PFSK-1 (cell line): ENCODE data around the gene SMDT1.

Source experiments
- FOXP2 ChIP-seq: optimal IDR thresholded peaks from 2 replicates; pipeline ENCODE3; 2011; ENCODE audit warnings: borderline replicate concordance, control low read depth, inconsistent platforms; ENCODE audit not compliant: insufficient read depth; ENCODE audit errors: extremely low read length, extremely low read depth
- POLR2AphosphoS5 ChIP-seq: IDR thresholded peaks from 2 replicates; pipeline ENCODE4 v1.6.1; 2012; ENCODE audit warnings: low read depth, mild to moderate bottlenecking, control low read depth, low read length, moderate library complexity
- SIN3A ChIP-seq: IDR thresholded peaks from 2 replicates; pipeline ENCODE4 v1.6.1; 2012; ENCODE audit warnings: mild to moderate bottlenecking, low read length, moderate library complexity, borderline replicate concordance; ENCODE audit not compliant: insufficient read depth
- TAF1 ChIP-seq: IDR thresholded peaks from 2 replicates; pipeline ENCODE4 v1.6.1; 2012; ENCODE audit warnings: low read length, control low read depth, borderline replicate concordance; ENCODE audit not compliant: insufficient read depth
- TF ChIP-seq, protein P1 (sequence below), 2 experiments: IDR thresholded peaks; 2 replicates each; pipeline versions ENCODE4 v1.6.1 to v1.8.0; 2011 to 2012; ENCODE audit warnings: low read depth in 2 of 2, low read length in 2 of 2, control low read depth in 1 of 2, inconsistent platforms in 1 of 2, mild to moderate bottlenecking in 1 of 2, moderate library complexity in 1 of 2; ENCODE audit not compliant: insufficient read depth in 1 of 2

DNA sequence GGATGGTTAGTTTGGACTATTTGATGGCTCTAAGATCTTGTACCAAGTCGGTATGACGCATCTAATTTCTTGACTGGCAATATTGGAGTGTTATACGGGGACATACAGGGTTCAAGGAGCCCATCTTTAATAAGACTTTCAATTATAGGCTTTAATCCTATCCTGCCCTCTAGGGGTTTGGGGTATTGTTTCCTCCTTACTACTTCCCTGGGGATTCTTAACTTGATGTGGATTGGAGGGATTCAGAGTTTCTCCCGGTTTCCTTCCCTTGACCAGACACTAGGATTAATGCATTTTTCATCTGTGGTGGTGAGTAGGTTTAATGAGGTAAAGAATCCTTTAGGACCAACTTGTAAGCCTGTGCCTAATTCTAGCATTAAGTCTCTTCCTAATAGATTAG lies 32.3 kb downstream of the SMDT1 start:
- TF ChIP-seq TAF1 (no peak), SIN3A (no peak), POLR2AphosphoS5 (no peak), FOXP2 (no peak)
- TF ChIP-seq, protein P1, sequence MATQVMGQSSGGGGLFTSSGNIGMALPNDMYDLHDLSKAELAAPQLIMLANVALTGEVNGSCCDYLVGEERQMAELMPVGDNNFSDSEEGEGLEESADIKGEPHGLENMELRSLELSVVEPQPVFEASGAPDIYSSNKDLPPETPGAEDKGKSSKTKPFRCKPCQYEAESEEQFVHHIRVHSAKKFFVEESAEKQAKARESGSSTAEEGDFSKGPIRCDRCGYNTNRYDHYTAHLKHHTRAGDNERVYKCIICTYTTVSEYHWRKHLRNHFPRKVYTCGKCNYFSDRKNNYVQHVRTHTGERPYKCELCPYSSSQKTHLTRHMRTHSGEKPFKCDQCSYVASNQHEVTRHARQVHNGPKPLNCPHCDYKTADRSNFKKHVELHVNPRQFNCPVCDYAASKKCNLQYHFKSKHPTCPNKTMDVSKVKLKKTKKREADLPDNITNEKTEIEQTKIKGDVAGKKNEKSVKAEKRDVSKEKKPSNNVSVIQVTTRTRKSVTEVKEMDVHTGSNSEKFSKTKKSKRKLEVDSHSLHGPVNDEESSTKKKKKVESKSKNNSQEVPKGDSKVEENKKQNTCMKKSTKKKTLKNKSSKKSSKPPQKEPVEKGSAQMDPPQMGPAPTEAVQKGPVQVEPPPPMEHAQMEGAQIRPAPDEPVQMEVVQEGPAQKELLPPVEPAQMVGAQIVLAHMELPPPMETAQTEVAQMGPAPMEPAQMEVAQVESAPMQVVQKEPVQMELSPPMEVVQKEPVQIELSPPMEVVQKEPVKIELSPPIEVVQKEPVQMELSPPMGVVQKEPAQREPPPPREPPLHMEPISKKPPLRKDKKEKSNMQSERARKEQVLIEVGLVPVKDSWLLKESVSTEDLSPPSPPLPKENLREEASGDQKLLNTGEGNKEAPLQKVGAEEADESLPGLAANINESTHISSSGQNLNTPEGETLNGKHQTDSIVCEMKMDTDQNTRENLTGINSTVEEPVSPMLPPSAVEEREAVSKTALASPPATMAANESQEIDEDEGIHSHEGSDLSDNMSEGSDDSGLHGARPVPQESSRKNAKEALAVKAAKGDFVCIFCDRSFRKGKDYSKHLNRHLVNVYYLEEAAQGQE (IDR thresholded peaks at IDR 0.05; ENCODE audit: insufficient read depth in 1 of 2, low read depth in 2 of 2, low read length in 2 of 2) = no peak
